IPS-18a (cell line): ENCODE measurements around the gene CREB3L1.

Experiments
- H3K27ac ChIP-seq: one replicate; pipeline ENCODE4 v1.5.1; 2013; ENCODE audit warnings: low read length
- H3K27me3 ChIP-seq: one replicate; pipeline ENCODE4 v1.6.1; 2013; ENCODE audit warnings: mild to moderate bottlenecking, low read length; ENCODE audit not compliant: control insufficient read depth, insufficient read depth
- H3K36me3 ChIP-seq: one replicate; pipeline ENCODE4 v1.6.1; 2013; ENCODE audit warnings: low read depth, low read length; ENCODE audit not compliant: control insufficient read depth
- H3K4me1 ChIP-seq: one replicate; pipeline ENCODE4 v1.6.1; 2013; ENCODE audit warnings: low read depth, low read length; ENCODE audit not compliant: control insufficient read depth
- H3K4me3 ChIP-seq: one replicate; pipeline ENCODE4 v1.5.1; 2013; ENCODE audit warnings: low read length
- H3K9ac ChIP-seq: one replicate; pipeline ENCODE4 v1.6.1; 2013; ENCODE audit warnings: mild to moderate bottlenecking, low read length, moderate library complexity
- H3K9me3 ChIP-seq: one replicate; pipeline ENCODE4 v1.6.1; 2013; ENCODE audit warnings: low read depth, low read length; ENCODE audit not compliant: control insufficient read depth

CREB3L1 gene

GRCh38 chr11:46367916-46368267, 90.4 kb downstream of the CREB3L1 start:
- Histone ChIP-seq H3K4me1 (no peaks in the 10 kb centered on the region), H3K27ac (no peak overlapping the region), H3K27me3 (no peaks in the 10 kb centered on the region), H3K36me3 (peaks cover 6% of the 10 kb centered on the region), H3K9me3 (no peaks in the 10 kb centered on the region), H3K9ac (no peak overlapping the region), H3K4me3 (no peak overlapping the region)

DNA sequence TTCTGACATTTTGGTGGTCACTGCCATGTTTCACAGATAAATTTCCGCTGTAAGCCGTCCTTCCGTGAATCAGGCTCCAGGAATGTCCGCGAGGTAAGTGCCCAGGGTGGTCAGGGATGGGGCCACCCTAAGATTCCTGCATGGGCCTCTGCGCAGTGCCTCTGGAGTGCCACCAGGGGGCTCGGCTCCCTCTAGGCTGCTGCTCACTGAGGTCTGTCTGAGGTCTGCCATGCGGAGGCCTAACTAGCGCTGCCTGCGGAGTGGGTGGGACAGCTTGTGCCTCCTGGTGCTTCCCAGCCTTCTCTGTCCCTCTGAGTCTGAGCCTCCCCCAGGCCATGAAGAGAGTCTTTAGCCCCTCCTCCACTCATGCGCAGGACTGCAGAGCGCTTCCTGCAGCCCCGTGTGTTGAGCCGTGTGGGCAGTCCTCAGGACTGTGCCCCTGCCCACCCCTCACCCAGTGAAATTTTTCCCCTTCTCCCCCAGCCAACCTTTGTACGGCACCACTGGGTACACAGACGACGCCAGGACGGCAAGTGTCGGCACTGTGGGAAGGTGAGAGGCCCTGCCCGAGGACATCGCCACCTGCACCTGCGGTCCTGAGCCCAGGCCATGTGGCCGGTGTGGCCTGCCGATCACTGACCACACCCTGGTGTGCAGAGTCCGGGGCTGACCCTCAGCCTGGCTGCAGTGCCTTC, 92.1 kb downstream of the CREB3L1 start:
- Histone ChIP-seq H3K27ac (no peak overlapping the region), H3K4me1 (no peaks in the 10 kb centered on the region), H3K9me3 (no peaks in the 10 kb centered on the region), H3K36me3 (peaks cover 16% of the 10 kb centered on the region), H3K9ac (no peak overlapping the region), H3K27me3 (no peaks in the 10 kb centered on the region), H3K4me3 (no peak overlapping the region)

DNA sequence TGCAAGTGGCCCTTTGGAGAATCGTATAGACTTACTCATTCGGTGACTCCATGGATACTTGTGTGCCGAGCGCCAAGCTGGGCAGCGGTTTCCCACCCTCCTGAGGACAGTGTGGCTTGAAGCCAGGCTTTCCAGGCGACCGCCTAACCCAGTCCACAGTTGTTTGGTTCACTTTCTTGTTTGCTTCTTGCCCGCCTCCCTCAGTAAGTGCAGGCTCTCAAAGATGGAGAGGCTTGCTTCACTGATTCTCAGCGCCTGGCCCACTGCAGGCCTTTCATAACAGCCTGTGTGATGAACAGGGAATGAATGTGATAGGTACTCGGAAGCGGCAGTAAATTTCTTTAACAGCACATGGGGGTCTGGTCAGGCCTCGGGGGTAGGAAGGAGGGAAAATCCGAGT, 92.8 kb downstream of the CREB3L1 start:
- Histone ChIP-seq H3K27me3 (no peaks in the 10 kb centered on the region), H3K9ac (no peak overlapping the region), H3K36me3 (peaks cover 22% of the 10 kb centered on the region), H3K4me3 (no peak overlapping the region), H3K4me1 (no peaks in the 10 kb centered on the region), H3K27ac (no peak overlapping the region), H3K9me3 (no peaks in the 10 kb centered on the region)
